K562 (cell line): ENCODE results near the gene CEP43. TPM values are rescaled to one million over a fixed set of nuclear protein-coding genes. Genes with fewer than 3 reads are reported as not detected.
A peak's percentile ranks its signal among the peaks of the same experiment; 100 is the strongest.

ENCODE experiments used
- CHD4 ChIP-seq: fragments of 200-600 bp; sonication (generic); IDR thresholded peaks from 3 replicates; pipeline ENCODE4 v1.6.1; 2012; ENCODE audit warnings: low read depth, mild to moderate bottlenecking, mixed read lengths, low read length, inconsistent platforms; ENCODE audit not compliant: insufficient read depth, insufficient replicate concordance, poor library complexity, severe bottlenecking
- MCM2 ChIP-seq: fragments of 450-650 bp; IDR thresholded peaks from 2 replicates; pipeline ENCODE4 v1.6.1; 2017; ENCODE audit warnings: low read depth, mild to moderate bottlenecking
- OTX1 ChIP-seq: fragments of 450-650 bp; formaldehyde crosslinking; IDR thresholded peaks from 2 replicates; pipeline ENCODE4 v1.4.0; 2022; ENCODE audit warnings: mild to moderate bottlenecking
- RAD51 ChIP-seq: fragments of 450-650 bp; IDR thresholded peaks from 2 replicates; pipeline ENCODE4 v1.7.1; 2016; ENCODE audit warnings: low read depth, mild to moderate bottlenecking, borderline replicate concordance
- SMAD1 ChIP-seq: fragments of 150-350 bp; IDR thresholded peaks from 2 replicates; pipeline ENCODE4 v1.6.1; 2014; ENCODE audit warnings: low read length, low read depth; ENCODE audit not compliant: partially characterized antibody
- ZNF431 ChIP-seq: sonication (generic); formaldehyde crosslinking; IDR thresholded peaks from 2 replicates; pipeline ENCODE4 v1.8.0; 2022; ENCODE audit warnings: mild to moderate bottlenecking, missing genetic modification reagents
- ZNF766 ChIP-seq: fragments of 200-800 bp; sonication (Bioruptor generic); conservative IDR thresholded peaks from 2 replicates; pipeline ENCODE4 v1.6.1; 2016; ENCODE audit warnings: missing genetic modification characterization, missing compliant biosample characterization
- polyA plus RNA-seq, 8 experiments: library from polyadenylated mRNA; depleted of rRNA in 4 of 8; stranded (reverse) in 5 of 8; unstranded in 3 of 8; fragments of >200 nt; fragmentation: Nextera tagmentation in 2 of 8; fragmentation: Illumina TruSeq in 1 of 8; extraction: Ambion mirVana in 2 of 8; extraction: Trizol in 1 of 8; gene quantifications; 2 replicates each; pipeline versions ENCODE4 v1.2.1 to v1.2.3, GENCODE V29; 2011 to 2014; ENCODE audit warnings: inconsistent platforms in 1 of 8, missing spikeins in 1 of 8
- total RNA-seq, 7 experiments: library from RNA; depleted of rRNA in 6 of 7; stranded (reverse); fragments of >200 nt in 6 of 7; fragmentation: Illumina TruSeq in 2 of 7; extraction: Trizol in 2 of 7; gene quantifications; 2 replicates each; pipeline versions ENCODE4 v1.2.1 to v1.2.3, GENCODE V29; 2011 to 2021; ENCODE audit warnings: low replicate concordance in 1 of 7
- TF ChIP-seq, protein P1 (sequence below): fragments of 450-650 bp; IDR thresholded peaks from 2 replicates; pipeline ENCODE4 v1.6.1; 2016; ENCODE audit warnings: mild to moderate bottlenecking, moderate library complexity
- TF ChIP-seq, protein P2 (sequence below): sonication (generic); formaldehyde crosslinking; IDR thresholded peaks from 2 replicates; pipeline ENCODE4 v1.5.0; 2020; ENCODE audit warnings: missing genetic modification reagents
- TF ChIP-seq, protein P3 (sequence below): sonication (generic); formaldehyde crosslinking; IDR thresholded peaks from 2 replicates; pipeline ENCODE4 v1.8.0; 2023; ENCODE audit warnings: mild to moderate bottlenecking, missing genetic modification reagents
- TF ChIP-seq, protein P4 (sequence below): IDR thresholded peaks from 2 replicates; pipeline ENCODE4 v1.6.1; 2012; ENCODE audit warnings: low read depth, low read length, improper control_type of control experiment, borderline replicate concordance

The CEP43 gene
- total and polyA plus RNA-seq, 9 of the 15 experiments (the other 6 are each of a cell fraction or from before 2014, with no cell fraction given): 15.2 to 55.7 (median 47.4) TPM

DNA sequence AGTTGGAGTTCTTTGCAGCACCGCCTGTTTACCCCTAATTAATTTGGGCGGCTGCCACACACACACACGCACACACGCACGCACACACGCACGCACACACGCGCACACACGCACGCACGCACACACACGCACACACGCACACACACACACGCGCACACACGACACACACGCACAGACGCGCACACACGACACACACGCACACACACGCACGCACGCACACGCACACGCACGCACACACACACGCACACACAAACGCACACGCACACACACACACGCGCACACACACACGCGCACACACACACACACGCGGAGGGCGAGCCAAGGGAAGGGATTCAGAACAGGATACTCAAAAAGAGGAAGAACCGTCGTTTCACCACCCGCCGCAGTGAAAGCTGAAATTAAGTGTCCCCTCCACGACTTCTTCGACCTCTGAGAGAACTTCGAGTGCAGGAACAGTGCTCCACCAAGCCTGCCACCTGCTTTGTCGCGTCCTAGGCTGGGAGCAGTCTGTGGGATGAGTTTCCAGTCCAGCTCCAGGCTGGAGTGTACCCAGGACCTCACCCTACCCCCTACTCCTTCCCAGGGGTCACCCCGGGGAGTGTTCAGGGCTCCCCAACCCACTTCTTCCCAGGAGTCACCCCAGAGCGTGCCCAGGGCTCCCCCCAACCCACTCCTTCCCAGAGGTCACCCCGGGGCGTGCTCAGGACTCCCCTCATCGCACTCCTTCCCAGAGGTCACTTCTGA is 43.9 kb upstream of the CEP43 start (continued):
- TF ChIP-seq, protein P1, sequence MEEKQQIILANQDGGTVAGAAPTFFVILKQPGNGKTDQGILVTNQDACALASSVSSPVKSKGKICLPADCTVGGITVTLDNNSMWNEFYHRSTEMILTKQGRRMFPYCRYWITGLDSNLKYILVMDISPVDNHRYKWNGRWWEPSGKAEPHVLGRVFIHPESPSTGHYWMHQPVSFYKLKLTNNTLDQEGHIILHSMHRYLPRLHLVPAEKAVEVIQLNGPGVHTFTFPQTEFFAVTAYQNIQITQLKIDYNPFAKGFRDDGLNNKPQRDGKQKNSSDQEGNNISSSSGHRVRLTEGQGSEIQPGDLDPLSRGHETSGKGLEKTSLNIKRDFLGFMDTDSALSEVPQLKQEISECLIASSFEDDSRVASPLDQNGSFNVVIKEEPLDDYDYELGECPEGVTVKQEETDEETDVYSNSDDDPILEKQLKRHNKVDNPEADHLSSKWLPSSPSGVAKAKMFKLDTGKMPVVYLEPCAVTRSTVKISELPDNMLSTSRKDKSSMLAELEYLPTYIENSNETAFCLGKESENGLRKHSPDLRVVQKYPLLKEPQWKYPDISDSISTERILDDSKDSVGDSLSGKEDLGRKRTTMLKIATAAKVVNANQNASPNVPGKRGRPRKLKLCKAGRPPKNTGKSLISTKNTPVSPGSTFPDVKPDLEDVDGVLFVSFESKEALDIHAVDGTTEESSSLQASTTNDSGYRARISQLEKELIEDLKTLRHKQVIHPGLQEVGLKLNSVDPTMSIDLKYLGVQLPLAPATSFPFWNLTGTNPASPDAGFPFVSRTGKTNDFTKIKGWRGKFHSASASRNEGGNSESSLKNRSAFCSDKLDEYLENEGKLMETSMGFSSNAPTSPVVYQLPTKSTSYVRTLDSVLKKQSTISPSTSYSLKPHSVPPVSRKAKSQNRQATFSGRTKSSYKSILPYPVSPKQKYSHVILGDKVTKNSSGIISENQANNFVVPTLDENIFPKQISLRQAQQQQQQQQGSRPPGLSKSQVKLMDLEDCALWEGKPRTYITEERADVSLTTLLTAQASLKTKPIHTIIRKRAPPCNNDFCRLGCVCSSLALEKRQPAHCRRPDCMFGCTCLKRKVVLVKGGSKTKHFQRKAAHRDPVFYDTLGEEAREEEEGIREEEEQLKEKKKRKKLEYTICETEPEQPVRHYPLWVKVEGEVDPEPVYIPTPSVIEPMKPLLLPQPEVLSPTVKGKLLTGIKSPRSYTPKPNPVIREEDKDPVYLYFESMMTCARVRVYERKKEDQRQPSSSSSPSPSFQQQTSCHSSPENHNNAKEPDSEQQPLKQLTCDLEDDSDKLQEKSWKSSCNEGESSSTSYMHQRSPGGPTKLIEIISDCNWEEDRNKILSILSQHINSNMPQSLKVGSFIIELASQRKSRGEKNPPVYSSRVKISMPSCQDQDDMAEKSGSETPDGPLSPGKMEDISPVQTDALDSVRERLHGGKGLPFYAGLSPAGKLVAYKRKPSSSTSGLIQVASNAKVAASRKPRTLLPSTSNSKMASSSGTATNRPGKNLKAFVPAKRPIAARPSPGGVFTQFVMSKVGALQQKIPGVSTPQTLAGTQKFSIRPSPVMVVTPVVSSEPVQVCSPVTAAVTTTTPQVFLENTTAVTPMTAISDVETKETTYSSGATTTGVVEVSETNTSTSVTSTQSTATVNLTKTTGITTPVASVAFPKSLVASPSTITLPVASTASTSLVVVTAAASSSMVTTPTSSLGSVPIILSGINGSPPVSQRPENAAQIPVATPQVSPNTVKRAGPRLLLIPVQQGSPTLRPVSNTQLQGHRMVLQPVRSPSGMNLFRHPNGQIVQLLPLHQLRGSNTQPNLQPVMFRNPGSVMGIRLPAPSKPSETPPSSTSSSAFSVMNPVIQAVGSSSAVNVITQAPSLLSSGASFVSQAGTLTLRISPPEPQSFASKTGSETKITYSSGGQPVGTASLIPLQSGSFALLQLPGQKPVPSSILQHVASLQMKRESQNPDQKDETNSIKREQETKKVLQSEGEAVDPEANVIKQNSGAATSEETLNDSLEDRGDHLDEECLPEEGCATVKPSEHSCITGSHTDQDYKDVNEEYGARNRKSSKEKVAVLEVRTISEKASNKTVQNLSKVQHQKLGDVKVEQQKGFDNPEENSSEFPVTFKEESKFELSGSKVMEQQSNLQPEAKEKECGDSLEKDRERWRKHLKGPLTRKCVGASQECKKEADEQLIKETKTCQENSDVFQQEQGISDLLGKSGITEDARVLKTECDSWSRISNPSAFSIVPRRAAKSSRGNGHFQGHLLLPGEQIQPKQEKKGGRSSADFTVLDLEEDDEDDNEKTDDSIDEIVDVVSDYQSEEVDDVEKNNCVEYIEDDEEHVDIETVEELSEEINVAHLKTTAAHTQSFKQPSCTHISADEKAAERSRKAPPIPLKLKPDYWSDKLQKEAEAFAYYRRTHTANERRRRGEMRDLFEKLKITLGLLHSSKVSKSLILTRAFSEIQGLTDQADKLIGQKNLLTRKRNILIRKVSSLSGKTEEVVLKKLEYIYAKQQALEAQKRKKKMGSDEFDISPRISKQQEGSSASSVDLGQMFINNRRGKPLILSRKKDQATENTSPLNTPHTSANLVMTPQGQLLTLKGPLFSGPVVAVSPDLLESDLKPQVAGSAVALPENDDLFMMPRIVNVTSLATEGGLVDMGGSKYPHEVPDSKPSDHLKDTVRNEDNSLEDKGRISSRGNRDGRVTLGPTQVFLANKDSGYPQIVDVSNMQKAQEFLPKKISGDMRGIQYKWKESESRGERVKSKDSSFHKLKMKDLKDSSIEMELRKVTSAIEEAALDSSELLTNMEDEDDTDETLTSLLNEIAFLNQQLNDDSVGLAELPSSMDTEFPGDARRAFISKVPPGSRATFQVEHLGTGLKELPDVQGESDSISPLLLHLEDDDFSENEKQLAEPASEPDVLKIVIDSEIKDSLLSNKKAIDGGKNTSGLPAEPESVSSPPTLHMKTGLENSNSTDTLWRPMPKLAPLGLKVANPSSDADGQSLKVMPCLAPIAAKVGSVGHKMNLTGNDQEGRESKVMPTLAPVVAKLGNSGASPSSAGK: peak; percentile 56
- TF ChIP-seq, protein P2, sequence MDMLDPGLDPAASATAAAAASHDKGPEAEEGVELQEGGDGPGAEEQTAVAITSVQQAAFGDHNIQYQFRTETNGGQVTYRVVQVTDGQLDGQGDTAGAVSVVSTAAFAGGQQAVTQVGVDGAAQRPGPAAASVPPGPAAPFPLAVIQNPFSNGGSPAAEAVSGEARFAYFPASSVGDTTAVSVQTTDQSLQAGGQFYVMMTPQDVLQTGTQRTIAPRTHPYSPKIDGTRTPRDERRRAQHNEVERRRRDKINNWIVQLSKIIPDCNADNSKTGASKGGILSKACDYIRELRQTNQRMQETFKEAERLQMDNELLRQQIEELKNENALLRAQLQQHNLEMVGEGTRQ (CRISPR knock-in tag): no peak
- TF ChIP-seq MCM2 (no peak), RAD51 (no peak), CHD4 (peak; percentile 12), ZNF766 (CRISPR knock-in tag) (peak; percentile 91), ZNF431 (peak; percentile 56; the same call in 1 of the 2 replicates), OTX1 (CRISPR knock-in tag) (peak; percentile 83; the same call in 1 of the 2 replicates), SMAD1 (no peak)
- TF ChIP-seq, protein P3, sequence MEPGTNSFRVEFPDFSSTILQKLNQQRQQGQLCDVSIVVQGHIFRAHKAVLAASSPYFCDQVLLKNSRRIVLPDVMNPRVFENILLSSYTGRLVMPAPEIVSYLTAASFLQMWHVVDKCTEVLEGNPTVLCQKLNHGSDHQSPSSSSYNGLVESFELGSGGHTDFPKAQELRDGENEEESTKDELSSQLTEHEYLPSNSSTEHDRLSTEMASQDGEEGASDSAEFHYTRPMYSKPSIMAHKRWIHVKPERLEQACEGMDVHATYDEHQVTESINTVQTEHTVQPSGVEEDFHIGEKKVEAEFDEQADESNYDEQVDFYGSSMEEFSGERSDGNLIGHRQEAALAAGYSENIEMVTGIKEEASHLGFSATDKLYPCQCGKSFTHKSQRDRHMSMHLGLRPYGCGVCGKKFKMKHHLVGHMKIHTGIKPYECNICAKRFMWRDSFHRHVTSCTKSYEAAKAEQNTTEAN (CRISPR knock-in tag): peak; percentile 100
- TF ChIP-seq, protein P4, sequence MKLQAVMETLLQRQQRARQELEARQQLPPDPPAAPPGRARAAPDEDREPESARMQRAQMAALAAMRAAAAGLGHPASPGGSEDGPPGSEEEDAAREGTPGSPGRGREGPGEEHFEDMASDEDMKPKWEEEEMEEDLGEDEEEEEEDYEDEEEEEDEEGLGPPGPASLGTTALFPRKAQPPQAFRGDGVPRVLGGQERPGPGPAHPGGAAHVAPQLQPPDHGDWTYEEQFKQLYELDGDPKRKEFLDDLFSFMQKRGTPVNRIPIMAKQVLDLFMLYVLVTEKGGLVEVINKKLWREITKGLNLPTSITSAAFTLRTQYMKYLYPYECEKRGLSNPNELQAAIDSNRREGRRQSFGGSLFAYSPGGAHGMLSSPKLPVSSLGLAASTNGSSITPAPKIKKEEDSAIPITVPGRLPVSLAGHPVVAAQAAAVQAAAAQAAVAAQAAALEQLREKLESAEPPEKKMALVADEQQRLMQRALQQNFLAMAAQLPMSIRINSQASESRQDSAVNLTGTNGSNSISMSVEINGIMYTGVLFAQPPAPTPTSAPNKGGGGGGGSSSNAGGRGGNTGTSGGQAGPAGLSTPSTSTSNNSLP: no peak
